ENCODE data around the gene SLC24A3. TPM values are rescaled to one million over a fixed set of nuclear protein-coding genes. Genes with fewer than 3 reads are reported as not detected.

SLC24A3 gene
- total RNA-seq, 2 donors from 2014 or later: 20.4 to 25.3 TPM

DNA sequence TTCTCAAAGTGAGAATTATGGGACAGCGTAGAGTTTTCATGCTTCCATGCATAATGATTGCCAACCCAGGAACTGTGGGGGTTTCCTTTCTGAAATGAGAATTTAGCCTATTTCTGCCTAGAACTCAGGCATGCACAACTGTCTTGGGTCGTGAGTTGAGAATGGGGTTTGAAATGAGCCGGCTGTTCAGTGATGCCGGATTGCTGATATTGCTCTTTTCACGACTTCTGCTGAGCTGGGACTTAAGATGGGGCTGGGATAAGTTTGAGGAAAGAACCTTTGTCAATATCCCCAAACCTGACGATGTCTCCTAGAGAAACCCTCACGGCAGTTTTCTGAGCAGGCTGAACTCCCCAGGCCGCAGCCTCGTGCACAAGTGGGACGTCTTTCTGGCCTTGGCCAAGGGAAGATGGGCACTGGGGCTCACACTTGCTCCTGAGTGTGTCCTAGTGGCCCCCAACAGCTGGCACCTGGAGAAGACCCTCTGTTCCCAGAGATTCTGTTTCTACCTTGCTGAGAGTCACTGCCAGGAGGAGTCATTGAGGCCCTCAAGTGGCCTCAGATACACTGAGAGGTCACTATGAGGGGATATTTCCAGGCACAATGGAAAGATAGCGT is 511.5 kb downstream of the SLC24A3 start:
- no peak for DNase-seq (ENCODE audit: low spot score)
- intact Hi-C loops (cut with DNase I): no loop called here

- intact Hi-C loops (cut with DNase I): no loop called here
- DNase-seq (ENCODE audit: low spot score): no peak
Measured at GRCh38 chr20:19725373-19725772, 512.9 kb downstream of the SLC24A3 start.

GRCh38 chr20:19725814-19726525 is 513.5 kb downstream of the SLC24A3 start:
- DNase-seq (ENCODE audit: low spot score): no peak
- intact Hi-C loops (cut with DNase I): no loop called here

- intact Hi-C loops (cut with DNase I): no loop called here
- no peak for DNase-seq (ENCODE audit: low spot score)
Measured at GRCh38 chr20:19727251-19727847, 514.9 kb downstream of the SLC24A3 start.

- intact Hi-C loops (cut with DNase I): no loop called here
- DNase-seq (ENCODE audit: low spot score): no peak
Measured at GRCh38 chr20:19729672-19730071, 517.2 kb downstream of the SLC24A3 start.

DNA sequence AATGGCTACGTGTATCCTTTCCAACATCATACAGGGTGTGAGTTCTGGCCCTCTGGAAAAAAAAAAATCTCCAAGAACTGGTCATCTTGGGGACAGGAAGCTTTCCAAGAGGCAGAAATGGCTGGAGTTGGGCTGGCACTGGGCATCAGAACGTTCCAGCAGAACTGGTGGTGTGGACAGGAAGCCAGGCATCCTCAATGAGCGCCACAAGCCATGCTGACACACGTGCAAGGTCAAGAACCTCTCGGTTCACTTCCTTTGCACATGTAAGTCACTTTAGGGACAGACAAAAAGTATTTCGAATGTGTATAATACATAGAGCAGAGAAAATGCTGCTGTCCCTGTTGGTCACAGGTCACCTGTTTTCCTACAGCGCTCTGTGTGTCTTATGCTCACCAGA is 518.3 kb downstream of the SLC24A3 start:
- no peak for DNase-seq (ENCODE audit: low spot score)
- intact Hi-C loops (cut with DNase I): no loop called here

GRCh38 chr20:19734811-19735210 is 522.4 kb downstream of the SLC24A3 start:
- DNase-seq (ENCODE audit: low spot score): no peak
- intact Hi-C loops (cut with DNase I): no loop called here

DNA sequence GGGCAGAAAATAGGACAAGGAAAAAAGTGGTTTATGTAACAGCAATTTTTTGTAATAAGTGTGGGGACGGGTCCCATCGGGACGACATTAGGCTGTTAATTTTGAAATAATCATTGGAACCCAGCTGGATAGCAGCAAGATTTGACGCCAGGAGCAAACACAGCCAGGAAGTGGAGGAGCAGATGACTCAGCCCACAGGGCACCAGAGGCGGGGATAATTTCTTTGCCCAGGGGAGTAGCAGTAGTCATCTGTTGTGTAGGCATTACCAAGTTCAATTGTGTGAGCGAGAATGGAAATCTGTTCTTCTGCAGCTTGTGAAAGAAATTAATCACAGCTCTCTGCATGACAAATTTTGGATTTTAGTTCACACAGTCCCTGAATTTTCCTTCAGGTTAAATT is 523.0 kb downstream of the SLC24A3 start:
- peak; percentile 91 for DNase-seq (ENCODE audit: low spot score)
- intact Hi-C loops (cut with DNase I): no loop called here

GRCh38 chr20:19737025-19737424 is 524.6 kb downstream of the SLC24A3 start:
- intact Hi-C loops (cut with DNase I): no loop called here
- no peak for DNase-seq (ENCODE audit: low spot score)

DNA sequence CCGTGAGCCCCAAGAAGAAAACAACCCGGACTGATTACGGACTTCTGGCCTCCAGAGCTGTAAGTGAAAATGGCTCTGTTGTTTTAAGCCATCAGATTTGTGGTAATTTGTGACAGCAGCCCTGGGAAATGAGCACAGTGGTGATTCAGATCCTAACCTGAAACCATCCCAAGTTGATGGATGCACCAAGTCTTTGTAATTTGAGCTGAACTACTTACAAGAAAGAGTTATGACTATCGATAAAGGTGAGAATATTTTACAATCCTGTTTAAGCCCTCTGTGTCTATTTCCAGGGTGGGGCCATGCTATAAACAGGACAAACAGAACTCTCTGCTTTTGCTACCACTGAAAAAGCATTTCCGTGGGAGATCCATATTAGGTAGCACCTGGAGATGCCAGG is 526.5 kb downstream of the SLC24A3 start:
- no peak for DNase-seq (ENCODE audit: low spot score)
- intact Hi-C loops (cut with DNase I): no loop called here

DNA sequence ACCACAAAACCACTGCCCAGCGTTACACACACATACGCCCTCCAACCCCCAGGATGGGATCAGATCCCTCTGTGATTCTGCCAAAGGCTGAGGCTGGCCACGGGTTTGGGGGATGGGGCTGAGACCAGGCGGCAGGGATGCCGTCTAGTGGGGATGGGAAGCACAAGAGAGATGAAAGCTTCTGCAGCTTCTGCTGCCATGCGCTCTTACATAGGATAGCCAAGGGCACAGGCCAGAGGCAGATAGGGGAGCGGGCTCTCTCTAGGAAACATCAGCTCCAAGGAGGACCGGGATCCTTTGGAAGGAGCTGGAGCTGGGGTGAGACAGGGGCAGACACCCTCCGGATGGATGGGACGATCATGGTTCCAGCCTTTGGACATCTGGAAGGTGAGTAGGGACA is 526.9 kb downstream of the SLC24A3 start:
- intact Hi-C loops (cut with DNase I): no loop called here
- DNase-seq (ENCODE audit: low spot score): no peak

DNA sequence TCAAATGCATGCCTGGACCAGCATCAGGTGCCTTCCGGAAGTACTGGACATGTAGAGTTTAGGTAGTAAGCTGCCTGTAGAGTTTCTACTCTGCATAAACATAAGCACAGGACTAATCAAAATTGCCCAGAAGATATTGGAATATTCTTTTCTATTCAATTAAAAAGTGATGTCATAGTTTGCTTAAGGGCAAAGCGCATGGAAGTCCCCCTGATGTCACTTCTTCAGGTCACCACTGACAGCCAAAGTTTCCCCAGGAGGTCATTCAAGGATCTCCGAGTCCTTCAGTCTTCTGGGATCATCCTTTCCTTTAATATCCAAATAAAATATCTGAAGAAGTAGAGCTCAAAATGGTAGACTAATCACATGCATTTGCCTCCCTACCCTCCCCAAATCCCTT is 528.1 kb downstream of the SLC24A3 start:
- intact Hi-C loops (cut with DNase I): no loop called here
- no peak for DNase-seq (ENCODE audit: low spot score)

DNA sequence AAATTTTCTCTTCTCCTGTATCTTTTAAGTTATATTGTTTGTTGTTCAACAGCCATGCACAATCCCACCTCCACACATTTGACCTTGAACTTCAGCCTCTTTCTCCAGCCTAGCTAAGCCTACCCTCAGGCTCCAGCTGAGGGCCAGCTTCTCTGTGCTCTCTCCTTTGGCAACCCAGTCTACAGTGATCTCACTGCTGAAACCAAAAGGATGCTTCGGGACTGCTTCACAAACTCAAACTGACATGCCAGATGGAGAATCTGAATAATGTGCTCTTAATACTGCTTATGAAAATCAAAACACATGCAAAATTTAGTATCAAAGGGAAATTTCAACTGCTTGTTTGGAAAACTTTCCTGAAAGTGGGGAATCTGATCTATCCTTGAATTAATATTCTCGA is 529.5 kb downstream of the SLC24A3 start:
- DNase-seq (ENCODE audit: low spot score): no peak
- intact Hi-C loops (cut with DNase I): no loop called here

- no peak for DNase-seq (ENCODE audit: low spot score)
- intact Hi-C loops (cut with DNase I): no loop called here
Measured at GRCh38 chr20:19742974-19743639, 530.7 kb downstream of the SLC24A3 start.

DNA sequence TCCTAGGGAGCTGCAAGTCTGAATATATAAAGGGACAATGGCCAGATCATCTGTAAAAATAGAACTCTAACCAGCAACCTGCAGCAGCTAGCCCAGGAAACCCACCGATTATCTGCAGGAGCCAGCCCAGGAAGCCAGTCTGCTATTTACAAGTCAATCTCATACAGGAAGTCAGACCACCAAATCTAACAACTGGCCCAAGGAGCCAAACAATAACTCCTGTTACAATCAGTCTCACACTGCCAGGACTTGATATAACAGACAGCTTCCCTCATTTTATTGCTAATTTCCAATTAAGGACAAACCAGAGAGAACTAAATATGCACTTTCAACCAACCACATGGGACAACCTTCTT is 531.2 kb downstream of the SLC24A3 start:
- intact Hi-C loops (cut with DNase I): no loop called here
- no peak for DNase-seq (ENCODE audit: low spot score)

DNA sequence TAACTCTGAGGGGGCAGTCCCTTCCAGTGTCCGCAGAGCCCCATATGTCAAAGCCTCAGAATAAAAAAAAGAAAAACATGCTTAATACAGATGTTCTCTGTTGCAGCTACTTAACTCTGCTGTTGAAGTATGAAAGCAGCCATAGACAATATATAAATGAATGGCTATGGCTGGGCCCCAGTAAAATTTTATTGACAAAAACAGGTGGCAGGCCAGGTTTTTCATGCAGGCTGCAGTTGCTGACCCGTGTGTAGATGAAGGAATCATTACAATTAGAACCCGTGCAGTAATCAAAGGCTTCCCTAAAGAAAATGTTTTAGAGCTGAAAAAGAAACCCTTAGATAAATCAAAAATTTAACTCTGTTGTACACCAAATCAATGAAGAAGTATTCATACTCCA is 532.7 kb downstream of the SLC24A3 start:
- intact Hi-C loops (cut with DNase I): no loop called here
- DNase-seq (ENCODE audit: low spot score): no peak

DNA sequence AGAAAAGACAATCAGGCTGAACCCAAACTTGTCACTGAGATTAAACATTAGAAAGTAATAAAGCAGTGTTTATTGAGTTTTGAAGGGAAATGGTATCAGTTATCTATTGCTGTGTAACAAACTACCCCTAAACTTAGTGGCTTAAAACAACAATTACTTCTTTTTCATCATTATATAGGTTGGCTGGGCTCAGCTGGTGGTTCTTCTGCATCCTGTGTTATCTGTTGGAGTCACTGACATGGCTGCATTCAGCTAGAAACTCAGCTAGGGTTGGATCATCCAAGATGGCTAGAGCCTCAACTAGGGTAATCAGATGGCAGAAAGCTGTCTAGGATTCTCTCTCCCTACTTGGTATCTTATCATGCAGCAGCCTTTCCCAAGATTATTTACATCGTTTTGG is 533.1 kb downstream of the SLC24A3 start:
- DNase-seq (ENCODE audit: low spot score): no peak
- intact Hi-C loops (cut with DNase I): no loop called here

DNA sequence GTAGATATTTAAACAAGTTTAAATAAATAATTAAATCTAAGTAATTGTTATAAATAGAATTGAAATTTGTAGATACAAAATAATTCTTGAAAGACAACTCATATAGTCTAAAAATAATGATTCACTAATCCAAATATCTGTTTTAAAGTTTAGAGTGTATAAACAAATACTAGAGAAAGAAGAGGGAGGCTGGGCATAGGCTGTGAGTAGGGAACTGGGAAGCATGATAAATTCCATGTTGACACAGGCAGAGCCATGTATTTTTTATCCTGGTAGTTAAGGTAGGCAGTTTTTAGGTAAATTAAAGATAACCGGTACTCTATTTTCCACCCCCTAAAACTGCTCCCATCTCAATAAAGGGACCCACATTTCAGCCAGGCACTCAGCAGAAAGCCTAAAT is 534.0 kb downstream of the SLC24A3 start:
- intact Hi-C loops (cut with DNase I): no loop called here
- no peak for DNase-seq (ENCODE audit: low spot score)

GRCh38 chr20:19747903-19748302 is 535.5 kb downstream of the SLC24A3 start:
- intact Hi-C loops (cut with DNase I): no loop called here
- DNase-seq (ENCODE audit: low spot score): no peak

DNA sequence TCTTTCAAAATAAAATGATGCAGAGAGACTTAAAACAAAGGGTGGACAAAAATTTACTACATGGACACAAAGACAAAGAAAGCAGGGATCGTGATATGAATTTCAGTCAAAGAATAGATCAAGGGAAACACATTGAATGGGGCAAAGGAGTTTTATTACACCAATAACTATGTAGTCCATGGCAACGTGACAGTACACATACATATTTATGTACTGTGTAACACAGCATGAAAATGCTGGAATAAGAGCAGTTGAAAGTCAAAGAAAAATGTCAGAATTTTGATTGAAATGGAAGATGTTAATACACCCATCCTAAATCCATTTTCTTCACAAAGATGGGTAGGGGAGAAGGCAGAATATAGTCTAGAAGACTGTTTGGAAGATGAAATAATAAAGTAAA is 536.2 kb downstream of the SLC24A3 start:
- DNase-seq (ENCODE audit: low spot score): no peak
- intact Hi-C loops (cut with DNase I): no loop called here

Measured in posterior vena cava (tissue), 2 donors.